ENCODE measurements around the gene PRPF40B.

- no peak for TF ChIP-seq CTCF (IDR thresholded peaks at IDR 0.05)
- TF ChIP-seq EZH2 (IDR thresholded peaks at IDR 0.05; ENCODE audit: borderline replicate concordance, insufficient read depth, low read depth, low read length, poor library complexity, severe bottlenecking), result no peak
These were observed 4.5 kb downstream of the PRPF40B start for GRCh38 chr12:49627752-49628360.

Measured in B cell (primary cell).